ENCODE measurements around the gene SMOC1.

The SMOC1 gene

DNA sequence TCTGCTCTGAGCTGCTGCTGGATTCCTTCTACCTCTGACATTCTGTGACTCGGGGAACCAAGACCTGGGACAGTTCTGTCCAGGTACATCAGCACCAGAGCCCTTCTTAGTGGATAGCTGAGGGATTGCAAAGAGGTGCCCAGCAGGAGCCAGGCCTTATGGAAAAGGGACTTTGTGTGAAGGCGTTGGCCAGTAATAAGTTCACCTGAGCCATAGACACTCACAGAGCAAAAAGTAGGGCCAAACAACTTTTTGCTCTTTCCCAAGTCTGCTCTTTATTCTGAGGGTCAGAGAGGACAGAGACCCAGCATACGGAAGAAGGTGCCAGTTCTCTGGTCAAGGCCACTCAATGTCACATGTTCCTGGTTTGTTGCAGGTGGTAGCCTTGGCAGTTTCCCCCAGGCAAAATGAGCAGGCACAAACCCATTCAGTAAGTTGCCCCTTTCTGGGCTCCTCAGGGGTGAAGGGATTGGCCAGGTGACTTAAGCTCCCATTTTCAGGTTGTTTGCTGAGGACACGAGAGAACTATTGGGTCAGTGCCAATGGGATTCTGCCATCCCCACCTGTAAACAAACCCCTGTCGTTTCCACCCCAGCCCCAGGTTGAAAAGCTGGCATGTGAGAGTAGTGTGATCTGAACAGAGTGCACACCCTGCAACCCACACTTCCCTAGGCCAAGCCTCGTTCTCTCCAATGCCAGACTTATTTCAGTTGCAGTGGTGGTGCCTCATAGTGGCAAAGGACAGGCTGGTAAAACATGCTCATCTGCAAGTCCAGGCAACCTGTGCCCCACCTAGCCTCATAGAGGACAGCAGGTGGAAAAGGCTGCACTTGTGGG is 150.3 kb downstream of the SMOC1 start:
- Histone ChIP-seq H3K36me3 (ENCODE audit: control insufficient read depth in 1 of 2, insufficient read depth in 2 of 2, low read depth in 1 of 2, low read length in 2 of 2) (peaks cover 0 to 15% of the 10 kb centered on the region in 2 experiments), H2BK120ac (ENCODE audit: low read depth, low read length) (no peak overlapping the region), H3K9me3 (ENCODE audit: control insufficient read depth, low read length) (no peaks in the 10 kb centered on the region), H3K4me3 (ENCODE audit: insufficient read depth in 1 of 2, low read depth in 1 of 2, low read length in 2 of 2) (no peak overlapping the region), H3K27me3 (ENCODE audit: control insufficient read depth in 1 of 2, insufficient read depth in 1 of 2, low read length in 2 of 2) (peaks cover 0 to 12% of the 10 kb centered on the region in 2 experiments), H2AFZ (ENCODE audit: low read depth, low read length) (no peak overlapping the region), H2BK5ac (ENCODE audit: low read depth, low read length, poor library complexity, severe bottlenecking) (no peak overlapping the region), H4K91ac (ENCODE audit: low read length) (no peak overlapping the region), H3K9ac (ENCODE audit: low read length) (no peak overlapping the region), H4K8ac (ENCODE audit: low read length) (no peak overlapping the region), H3K18ac (ENCODE audit: low read depth in 1 of 2, low read length in 2 of 2) (no peak overlapping the region), H3K4me2 (ENCODE audit: low read length, poor library complexity, severe bottlenecking) (no peak overlapping the region), H3K79me1 (replicated peaks; ENCODE audit: low read length, poor library complexity, severe bottlenecking) (no peaks in the 10 kb centered on the region), H2BK15ac (ENCODE audit: low read depth, poor library complexity, severe bottlenecking) (no peak overlapping the region), H3K27ac (ENCODE audit: low read length, poor library complexity, severe bottlenecking) (no peak overlapping the region), H3K4ac (ENCODE audit: low read depth in 1 of 2, low read length in 2 of 2) (no peak overlapping the region), H3K4me1 (ENCODE audit: control insufficient read depth, insufficient read depth, low read depth, low read length) (peaks cover 10% of the 10 kb centered on the region), H3K14ac (ENCODE audit: low read length in 2 of 2) (no peak overlapping the region), H2BK12ac (ENCODE audit: low read length in 2 of 2) (no peak overlapping the region), H3K23ac (ENCODE audit: low read length in 2 of 2) (no peak overlapping the region), H2AK5ac (ENCODE audit: low read length, severe bottlenecking) (no peak overlapping the region)
- DNase-seq, result no peak
- WGBS, result 72% methylated on average over 5 of the region's 6 CpGs

DNA sequence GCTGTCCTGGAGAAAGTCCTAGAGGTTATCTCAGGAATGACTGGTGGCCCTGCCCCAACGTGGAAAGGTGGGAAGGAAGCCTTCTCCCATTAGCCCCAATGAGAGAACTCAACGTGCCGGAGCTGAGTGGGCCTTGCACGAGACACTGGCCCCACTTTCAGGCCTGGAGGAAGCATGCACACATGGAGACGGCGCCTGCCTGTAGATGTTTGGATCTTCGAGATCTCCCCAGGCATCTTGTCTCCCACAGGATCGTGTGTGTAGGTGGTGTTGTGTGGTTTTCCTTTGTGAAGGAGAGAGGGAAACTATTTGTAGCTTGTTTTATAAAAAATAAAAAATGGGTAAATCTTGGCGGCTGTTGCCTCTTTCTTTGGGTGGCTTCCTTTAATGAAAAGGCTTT is 152.8 kb downstream of the SMOC1 start:
- Histone ChIP-seq H3K4me2 (ENCODE audit: low read length, poor library complexity, severe bottlenecking) (no peak overlapping the region), H3K14ac (ENCODE audit: low read length in 2 of 2) (no peak overlapping the region), H2BK120ac (ENCODE audit: low read depth, low read length) (no peak overlapping the region), H4K91ac (ENCODE audit: low read length) (no peak overlapping the region), H2AK5ac (ENCODE audit: low read length, severe bottlenecking) (no peak overlapping the region), H4K8ac (ENCODE audit: low read length) (no peak overlapping the region), H3K9me3 (ENCODE audit: control insufficient read depth, low read length) (no peaks in the 10 kb centered on the region), H2BK5ac (ENCODE audit: low read depth, low read length, poor library complexity, severe bottlenecking) (no peak overlapping the region), H2BK15ac (ENCODE audit: low read depth, poor library complexity, severe bottlenecking) (no peak overlapping the region), H3K4me3 (ENCODE audit: insufficient read depth in 1 of 2, low read depth in 1 of 2, low read length in 2 of 2) (no peak overlapping the region), H3K9ac (ENCODE audit: low read length) (no peak overlapping the region), H3K23ac (ENCODE audit: low read length in 2 of 2) (no peak overlapping the region), H3K27me3 (ENCODE audit: control insufficient read depth in 1 of 2, insufficient read depth in 1 of 2, low read length in 2 of 2) (peaks cover under 1 to 13% of the 10 kb centered on the region in 2 experiments), H3K4ac (ENCODE audit: low read depth in 1 of 2, low read length in 2 of 2) (no peak overlapping the region), H3K4me1 (ENCODE audit: control insufficient read depth, insufficient read depth, low read depth, low read length) (peaks cover 10% of the 10 kb centered on the region), H2AFZ (ENCODE audit: low read depth, low read length) (no peak overlapping the region), H3K36me3 (ENCODE audit: control insufficient read depth in 1 of 2, insufficient read depth in 2 of 2, low read depth in 1 of 2, low read length in 2 of 2) (peaks cover 0 to 12% of the 10 kb centered on the region in 2 experiments), H2BK12ac (ENCODE audit: low read length in 2 of 2) (no peak overlapping the region), H3K79me1 (replicated peaks; ENCODE audit: low read length, poor library complexity, severe bottlenecking) (no peaks in the 10 kb centered on the region), H3K18ac (ENCODE audit: low read depth in 1 of 2, low read length in 2 of 2) (no peak overlapping the region), H3K27ac (ENCODE audit: low read length, poor library complexity, severe bottlenecking) (no peak overlapping the region)
- WGBS, result 79% methylated on average over 9 of the region's 9 CpGs
- no peak for DNase-seq

DNA sequence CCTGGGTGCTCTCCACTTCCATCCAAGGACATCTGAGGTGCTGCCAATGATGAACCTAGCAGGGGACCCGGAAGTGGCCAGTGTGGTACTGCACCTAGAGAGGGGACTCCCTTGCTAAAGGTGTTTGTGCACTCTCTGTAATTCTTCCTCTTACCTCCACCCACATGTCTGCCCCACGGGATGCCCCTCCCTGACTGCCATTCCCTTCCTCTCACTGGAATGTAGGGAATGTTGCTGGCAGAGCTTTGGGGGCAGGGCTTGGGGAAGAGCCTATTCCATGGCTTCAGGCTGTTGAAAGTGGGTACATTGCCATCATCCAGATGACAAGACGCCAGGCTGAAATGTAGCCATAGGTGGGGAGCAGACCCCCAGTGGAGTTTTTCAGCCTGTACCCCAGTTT is 153.2 kb downstream of the SMOC1 start:
- Histone ChIP-seq H3K36me3 (ENCODE audit: control insufficient read depth in 1 of 2, insufficient read depth in 2 of 2, low read depth in 1 of 2, low read length in 2 of 2) (peaks cover 0 to 12% of the 10 kb centered on the region in 2 experiments), H3K27ac (ENCODE audit: low read length, poor library complexity, severe bottlenecking) (no peak overlapping the region), H2BK120ac (ENCODE audit: low read depth, low read length) (no peak overlapping the region), H3K9ac (ENCODE audit: low read length) (no peak overlapping the region), H3K4me2 (ENCODE audit: low read length, poor library complexity, severe bottlenecking) (no peak overlapping the region), H4K8ac (ENCODE audit: low read length) (no peak overlapping the region), H2BK5ac (ENCODE audit: low read depth, low read length, poor library complexity, severe bottlenecking) (no peak overlapping the region), H3K18ac (ENCODE audit: low read depth in 1 of 2, low read length in 2 of 2) (no peak overlapping the region), H2AK5ac (ENCODE audit: low read length, severe bottlenecking) (no peak overlapping the region), H3K27me3 (ENCODE audit: control insufficient read depth in 1 of 2, insufficient read depth in 1 of 2, low read length in 2 of 2) (peaks cover 3 to 13% of the 10 kb centered on the region in 2 experiments), H3K4me3 (ENCODE audit: insufficient read depth in 1 of 2, low read depth in 1 of 2, low read length in 2 of 2) (no peak overlapping the region), H3K4ac (ENCODE audit: low read depth in 1 of 2, low read length in 2 of 2) (no peak overlapping the region), H3K9me3 (ENCODE audit: control insufficient read depth, low read length) (no peaks in the 10 kb centered on the region), H3K14ac (ENCODE audit: low read length in 2 of 2) (no peak overlapping the region), H2AFZ (ENCODE audit: low read depth, low read length) (no peak overlapping the region), H4K91ac (ENCODE audit: low read length) (no peak overlapping the region), H3K79me1 (replicated peaks; ENCODE audit: low read length, poor library complexity, severe bottlenecking) (no peaks in the 10 kb centered on the region), H2BK12ac (ENCODE audit: low read length in 2 of 2) (no peak overlapping the region), H2BK15ac (ENCODE audit: low read depth, poor library complexity, severe bottlenecking) (no peak overlapping the region), H3K4me1 (ENCODE audit: control insufficient read depth, insufficient read depth, low read depth, low read length) (peaks cover 10% of the 10 kb centered on the region), H3K23ac (ENCODE audit: low read length in 2 of 2) (no peak overlapping the region)
- no peak for DNase-seq
- WGBS, result 92% methylated on average over 2 of the region's 3 CpGs

DNA sequence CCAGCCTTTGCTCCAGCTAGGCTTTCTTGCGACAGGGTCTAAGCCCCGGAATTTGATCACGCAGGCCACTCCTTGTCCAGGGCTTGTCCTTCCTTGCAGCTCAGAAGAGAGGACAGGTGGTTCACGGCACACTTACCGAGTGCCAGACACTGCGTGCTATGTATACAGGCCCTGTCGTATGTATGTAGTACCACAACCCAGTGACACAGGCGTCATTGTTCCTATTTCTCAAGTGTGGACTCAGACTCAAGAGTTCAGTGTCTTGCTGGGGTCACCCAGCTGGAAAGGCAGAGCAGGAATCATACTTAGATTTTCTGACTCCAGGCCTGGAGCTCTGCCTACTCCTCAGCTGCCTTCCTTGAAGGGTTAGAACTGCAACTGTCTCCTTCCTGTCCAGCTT is 153.9 kb downstream of the SMOC1 start:
- H2BK120ac ChIP-seq (ENCODE audit: low read depth, low read length), result no peak overlapping the region
- no peak overlapping the region for H4K8ac ChIP-seq (ENCODE audit: low read length)
- no peak overlapping the region for H3K4me3 ChIP-seq (ENCODE audit: insufficient read depth in 1 of 2, low read depth in 1 of 2, low read length in 2 of 2)
- H3K9ac ChIP-seq (ENCODE audit: low read length), result no peak overlapping the region
- peaks cover 10% of the 10 kb centered on the region for H3K4me1 ChIP-seq (ENCODE audit: control insufficient read depth, insufficient read depth, low read depth, low read length)
- no peak for DNase-seq
- H2AFZ ChIP-seq (ENCODE audit: low read depth, low read length), result no peak overlapping the region
- H3K23ac ChIP-seq (ENCODE audit: low read length in 2 of 2), result no peak overlapping the region
- no peak overlapping the region for H3K4me2 ChIP-seq (ENCODE audit: low read length, poor library complexity, severe bottlenecking)
- H3K14ac ChIP-seq (ENCODE audit: low read length in 2 of 2), result no peak overlapping the region
- no peaks in the 10 kb centered on the region for H3K9me3 ChIP-seq (ENCODE audit: control insufficient read depth, low read length)
- 90% methylated on average over 8 of the region's 8 CpGs for WGBS
- H3K27ac ChIP-seq (ENCODE audit: low read length, poor library complexity, severe bottlenecking), result no peak overlapping the region
- no peak overlapping the region for H2BK12ac ChIP-seq (ENCODE audit: low read length in 2 of 2)
- peaks cover 3 to 13% of the 10 kb centered on the region in 2 experiments for H3K27me3 ChIP-seq (ENCODE audit: control insufficient read depth in 1 of 2, insufficient read depth in 1 of 2, low read length in 2 of 2)
- H3K36me3 ChIP-seq (ENCODE audit: control insufficient read depth in 1 of 2, insufficient read depth in 2 of 2, low read depth in 1 of 2, low read length in 2 of 2), result peaks cover 0 to 12% of the 10 kb centered on the region in 2 experiments
- no peak overlapping the region for H3K18ac ChIP-seq (ENCODE audit: low read depth in 1 of 2, low read length in 2 of 2)
- H2BK5ac ChIP-seq (ENCODE audit: low read depth, low read length, poor library complexity, severe bottlenecking), result no peak overlapping the region
- no peaks in the 10 kb centered on the region for H3K79me1 ChIP-seq (replicated peaks; ENCODE audit: low read length, poor library complexity, severe bottlenecking)
- H3K4ac ChIP-seq (ENCODE audit: low read depth in 1 of 2, low read length in 2 of 2), result no peak overlapping the region
- H2BK15ac ChIP-seq (ENCODE audit: low read depth, poor library complexity, severe bottlenecking), result no peak overlapping the region
- H2AK5ac ChIP-seq (ENCODE audit: low read length, severe bottlenecking), result no peak overlapping the region
- H4K91ac ChIP-seq (ENCODE audit: low read length), result no peak overlapping the region

All from mesenchymal stem cell (in vitro differentiated cells and primary cell).